T47D (cell line): ENCODE measurements around the gene DIP2C.
"Not testable (repeated sequence)": the region's sequence is repeated elsewhere in the genome, so short reads cannot be mapped to it uniquely, and the experiment has no call there.

ENCODE experiments used
- DNase-seq, 2 experiments: peaks; one replicate each; pipeline versions ENCODE4 v3.0.0 to v3.0.0-alpha.2; 2011 to 2012; ENCODE audit warnings: low read depth in 1 of 2, low spot score in 1 of 2
- JUND ChIP-seq: IDR thresholded peaks from 2 replicates; pipeline ENCODE4 v1.6.1; 2012; ENCODE audit warnings: low read depth
- in situ Hi-C: cut with HindIII; loops from 2 replicates; pipeline ENCODE4 v1.10.0; 2016; ENCODE audit warnings: low sequenced_read_pairs, low pct_unique_long_range_greater_than_20kb

The DIP2C gene

DNA sequence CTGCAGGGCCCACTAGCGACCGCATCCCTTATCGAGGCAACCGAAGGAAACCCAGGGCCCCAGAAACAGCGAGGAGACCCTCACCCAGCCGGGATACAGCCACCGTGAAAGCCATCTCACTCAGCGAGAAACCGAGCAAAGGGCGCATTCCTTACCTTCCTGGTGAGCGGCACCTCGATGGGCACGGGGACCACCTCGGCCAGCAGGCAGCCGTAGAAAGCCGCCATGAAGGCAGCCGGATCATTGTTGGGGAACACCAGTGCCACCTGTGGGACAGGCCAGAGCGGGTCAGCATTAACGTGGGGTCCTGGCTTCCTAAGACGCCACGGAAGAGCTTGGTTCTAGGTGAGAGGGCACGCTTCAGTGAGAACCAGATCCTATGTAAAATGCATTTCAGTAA lies 290.5 kb downstream of the DIP2C start:
- TF ChIP-seq JUND = no peak
- in situ Hi-C loops = no loop called here
- DNase-seq = no peak

DNA sequence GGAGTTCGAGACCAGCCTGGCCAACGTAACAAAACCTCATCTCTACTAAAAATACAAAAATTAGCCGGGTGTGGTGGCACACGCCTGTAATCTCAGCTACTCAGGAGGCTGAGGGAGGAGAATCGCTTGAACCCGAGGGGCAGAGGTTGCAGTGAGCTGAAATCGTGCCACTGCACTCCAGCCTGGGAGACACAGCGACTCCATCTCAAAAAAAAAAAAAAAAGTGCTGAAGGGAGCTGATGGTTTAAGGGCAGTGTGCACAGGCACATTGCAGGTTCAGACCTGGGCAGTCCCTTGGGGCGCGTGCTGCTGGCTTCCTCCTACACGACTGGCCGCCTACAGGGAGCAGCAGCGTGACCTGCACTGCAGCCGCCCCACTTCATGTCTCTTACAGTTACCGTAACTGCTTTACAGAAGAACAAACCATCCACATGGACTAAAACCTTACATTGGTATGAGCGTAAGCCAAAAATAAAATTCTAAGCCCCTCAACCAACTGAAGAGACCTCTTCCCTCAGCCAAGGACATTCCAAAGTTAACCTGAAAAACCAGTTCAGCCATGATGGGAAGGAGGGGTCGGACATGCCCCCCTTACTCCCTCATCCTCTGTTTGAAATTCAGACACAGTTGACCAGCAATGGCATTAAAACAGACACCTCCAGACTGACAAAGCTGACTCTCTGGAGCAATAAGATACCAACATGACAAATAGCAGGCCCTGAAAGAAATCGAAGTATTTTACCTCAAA lies 292.0 kb downstream of the DIP2C start:
- peak in 1 of 2 experiments; percentile 42 for DNase-seq
- in situ Hi-C loops = no loop called here
- no peak for TF ChIP-seq JUND

DNA sequence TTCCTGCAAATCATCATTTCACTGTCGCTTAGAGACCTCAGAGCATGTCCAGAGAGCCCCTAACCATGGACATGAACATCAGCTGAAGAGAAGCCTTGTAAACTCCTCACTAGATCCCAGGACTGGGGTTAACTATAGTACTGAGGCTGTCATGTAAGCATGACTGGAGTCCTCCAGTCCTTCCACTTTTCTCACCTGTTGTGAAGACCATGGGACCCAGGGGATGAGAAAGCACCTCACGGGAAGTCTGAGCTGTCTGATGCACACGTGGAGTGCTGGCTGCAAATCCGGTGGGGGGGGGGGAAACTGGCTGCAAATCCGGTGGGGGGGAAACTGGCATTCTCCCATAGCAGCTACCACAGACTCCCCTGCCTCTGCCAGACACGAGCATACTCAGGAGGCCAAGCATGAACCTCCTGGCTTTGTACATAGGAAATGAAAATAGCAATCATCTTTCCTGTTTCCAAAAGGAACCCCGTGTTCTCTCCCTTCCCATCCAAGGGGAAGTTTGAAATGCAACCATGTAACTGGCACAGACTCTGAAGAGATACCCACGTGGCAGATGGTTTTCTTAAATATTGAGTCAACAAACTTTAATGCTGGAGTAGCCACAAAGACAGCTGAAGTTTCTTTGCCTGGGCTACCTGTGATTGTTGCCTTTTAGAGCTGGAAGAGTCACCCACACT lies 292.8 kb downstream of the DIP2C start:
- TF ChIP-seq JUND = no peak
- no peak for DNase-seq
- in situ Hi-C loops = no loop called here

GRCh38 chr10:396107-396506 lies 293.4 kb downstream of the DIP2C start:
- TF ChIP-seq JUND = no peak
- in situ Hi-C loops = no loop called here
- DNase-seq = no peak

- TF ChIP-seq JUND = no peak
- in situ Hi-C loops = no loop called here
- no peak for DNase-seq
Observed at GRCh38 chr10:395665-396064, 293.8 kb downstream of the DIP2C start.

DNA sequence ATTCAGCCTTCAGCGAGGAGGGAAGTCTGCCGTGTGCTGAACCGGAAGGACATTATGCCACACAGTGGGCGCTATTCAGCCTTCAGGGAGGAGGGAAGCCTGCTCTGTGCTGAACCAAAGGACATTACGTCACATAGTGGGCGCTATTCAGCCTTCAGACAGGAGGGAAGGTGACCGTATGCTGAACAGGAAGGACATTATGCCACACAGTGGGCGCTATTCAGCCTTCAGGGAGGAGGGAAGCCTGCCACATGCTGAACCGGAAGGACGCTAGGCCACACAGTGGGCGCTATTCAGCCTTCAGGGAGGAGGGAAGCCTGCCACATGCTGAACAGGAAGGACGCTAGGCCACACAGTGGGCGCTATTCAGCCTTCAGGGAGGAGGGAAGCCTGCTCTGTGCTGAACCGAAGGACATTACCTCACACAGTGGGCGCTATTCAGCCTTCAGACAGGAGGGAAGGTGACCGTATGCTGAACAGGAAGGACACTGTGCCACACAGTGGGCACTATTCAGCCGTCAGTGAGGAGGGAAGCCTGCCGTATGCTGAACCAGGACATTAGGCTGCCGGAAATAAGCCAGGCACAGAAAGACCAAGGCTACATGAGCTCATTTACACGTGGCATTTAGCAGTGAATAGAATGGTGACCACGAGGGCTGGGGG lies 294.9 kb downstream of the DIP2C start:
- in situ Hi-C loops, DNase-seq: not testable (repeated sequence)

DNA sequence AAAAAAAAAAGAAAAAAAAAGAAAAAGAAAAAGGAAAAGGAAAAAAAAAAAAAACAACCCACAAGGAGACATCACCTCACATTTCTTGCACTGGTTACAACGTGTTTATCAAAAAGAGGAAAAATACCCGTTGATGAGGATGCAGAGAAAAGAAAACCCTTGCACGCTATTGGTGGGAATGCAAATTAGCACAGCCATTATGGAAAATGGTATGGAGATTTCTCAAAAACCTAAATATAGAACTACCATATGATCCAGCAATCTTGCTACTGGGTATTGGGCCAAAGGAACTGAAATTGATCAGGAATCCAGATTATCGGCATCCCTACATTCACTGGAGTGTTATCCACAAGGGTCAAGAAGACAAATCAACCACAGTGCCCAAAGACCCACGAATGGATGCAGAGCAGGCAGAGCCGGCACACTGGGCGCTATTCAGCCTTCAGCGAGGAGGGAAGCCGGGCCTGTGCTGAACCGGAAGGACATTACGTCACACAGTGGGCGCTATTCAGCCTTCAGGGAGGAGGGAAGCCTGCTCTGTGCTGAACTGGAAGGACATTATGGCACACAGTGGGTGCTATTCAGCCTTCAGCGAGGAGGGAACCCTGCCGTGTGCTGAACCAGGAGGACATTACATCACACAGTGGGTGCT lies 295.6 kb downstream of the DIP2C start:
- in situ Hi-C loops = no loop called here
- no peak for DNase-seq
- TF ChIP-seq JUND = no peak

DNA sequence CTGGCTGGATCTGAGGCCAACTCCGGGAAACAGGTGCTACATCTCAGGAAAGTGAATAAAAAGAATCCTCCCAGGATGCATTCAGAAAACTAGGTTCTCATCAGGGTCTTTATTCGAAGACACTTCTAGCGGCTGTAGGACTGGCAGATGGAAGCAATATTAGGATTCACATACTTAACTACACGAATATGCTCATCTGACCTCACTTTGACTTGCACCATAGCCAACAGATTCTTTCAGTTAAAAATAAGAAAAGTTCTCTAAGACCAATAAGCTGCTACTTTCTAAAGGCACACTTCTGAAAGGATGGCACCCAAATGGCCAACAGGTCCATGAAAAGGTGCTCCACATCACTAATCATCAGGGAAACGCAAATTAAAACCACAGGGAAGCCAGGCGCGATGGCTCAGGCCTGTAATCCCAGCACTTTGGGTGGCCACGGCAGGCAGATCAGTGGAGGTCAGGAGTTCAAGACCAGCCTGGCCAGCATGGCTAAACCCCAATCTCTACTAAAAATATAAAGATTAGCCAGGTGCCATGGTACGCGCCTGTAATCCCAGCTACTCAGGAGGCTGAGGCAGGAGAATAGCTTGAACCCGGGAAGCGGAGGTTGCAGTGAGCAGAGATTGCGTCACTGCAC lies 296.2 kb downstream of the DIP2C start:
- in situ Hi-C loops = no loop called here
- TF ChIP-seq JUND = no peak

DNA sequence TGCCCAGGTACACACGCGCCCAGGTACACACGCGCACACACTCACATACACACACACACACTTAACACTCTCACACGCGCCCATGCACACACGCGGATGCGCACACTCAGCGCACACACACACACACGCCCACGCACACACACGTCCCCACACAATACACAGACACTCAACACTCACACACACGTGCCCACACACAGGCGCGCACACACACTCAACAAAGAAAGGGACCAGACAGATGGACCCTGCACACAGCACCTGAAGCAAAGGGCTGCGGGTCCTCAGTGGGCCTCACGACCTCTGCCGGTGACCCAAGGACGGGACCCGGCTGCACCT lies 296.8 kb downstream of the DIP2C start:
- DNase-seq = no peak
- in situ Hi-C loops = no loop called here
- TF ChIP-seq JUND = no peak

More for the DNA sequence above, 296.2 kb downstream of the DIP2C start:
- DNase-seq = no peak

- no peak for TF ChIP-seq JUND
- DNase-seq = no peak
- in situ Hi-C loops = no loop called here
Observed at GRCh38 chr10:391847-392704, 297.4 kb downstream of the DIP2C start.

DNA sequence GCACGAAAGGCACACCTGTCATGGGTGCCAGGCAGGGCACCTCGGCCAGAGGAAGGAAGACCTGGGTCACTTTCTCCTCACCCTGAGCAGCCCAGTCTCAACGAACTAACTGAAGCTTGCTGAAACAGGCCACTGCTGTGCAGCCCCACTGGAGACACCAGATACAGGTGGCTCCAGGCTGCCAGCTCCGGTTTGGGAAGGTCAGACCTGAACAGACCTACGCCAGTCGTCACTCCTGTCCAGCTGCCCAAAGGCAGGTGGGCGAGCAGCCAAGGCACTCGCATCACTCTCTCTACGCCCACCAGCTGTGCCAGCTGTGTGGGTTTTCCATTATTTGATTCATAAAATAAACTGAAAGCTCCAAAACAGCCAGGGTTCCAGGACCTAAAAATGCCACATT lies 298.2 kb downstream of the DIP2C start:
- in situ Hi-C loops = no loop called here
- peak in 1 of 2 experiments; percentile 18 for DNase-seq
- TF ChIP-seq JUND = no peak
